Nephron progenitor cell (in vitro differentiated cells): ENCODE results near the gene SBF2.

Source experiments
- DNase-seq: peaks from one replicate; pipeline ENCODE4 v3.0.0; 2021
- H3K27ac Mint-ChIP-seq: 2 replicates; pipeline ENCODE4 v1.8.0; 2021; ENCODE audit warnings: mild to moderate bottlenecking, moderate library complexity, mixed read lengths
- H3K27me3 Mint-ChIP-seq: 2 replicates; pipeline ENCODE4 v1.8.0; 2021; ENCODE audit warnings: mild to moderate bottlenecking, low read depth, mixed read lengths; ENCODE audit not compliant: poor library complexity
- H3K36me3 Mint-ChIP-seq: 2 replicates; pipeline ENCODE4 v1.8.0; 2021; ENCODE audit warnings: low read depth, mixed read lengths
- H3K4me1 Mint-ChIP-seq: 2 replicates; pipeline ENCODE4 v1.8.0; 2021; ENCODE audit warnings: mixed read lengths
- H3K4me3 Mint-ChIP-seq: 2 replicates; pipeline ENCODE4 v1.8.0; 2021; ENCODE audit warnings: mild to moderate bottlenecking, moderate library complexity, mixed read lengths
- H3K9me3 Mint-ChIP-seq: 2 replicates; pipeline ENCODE4 v1.8.0; 2021; ENCODE audit warnings: mild to moderate bottlenecking, moderate library complexity, mixed read lengths
- TF ChIP-seq, protein P1 (sequence below): fragments of 200-600 bp; sonication (generic); IDR thresholded peaks from 2 replicates; pipeline ENCODE4 v1.5.0; 2021; ENCODE audit warnings: antibody characterized with exemption

The SBF2 gene

DNA sequence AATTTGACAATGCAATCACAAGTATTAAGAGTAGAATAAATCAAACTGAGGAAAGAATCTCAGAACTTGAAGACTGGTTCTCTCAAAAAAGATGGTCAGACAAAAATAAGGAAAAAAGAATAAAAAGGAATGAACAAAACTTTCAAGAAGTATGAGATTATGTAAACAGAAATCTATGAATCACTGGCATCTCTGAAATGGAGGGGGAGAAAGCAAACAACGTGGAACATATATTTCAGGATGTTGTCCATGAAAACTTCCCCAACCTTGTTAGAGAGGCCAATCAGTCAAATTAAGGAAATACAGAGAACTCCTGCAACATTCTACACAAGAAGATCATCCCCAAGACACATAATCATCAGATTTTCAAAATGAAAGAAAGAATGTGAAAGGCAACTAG is 235.7 kb downstream of the SBF2 start:
- H3K36me3 Mint-ChIP-seq = peaks cover 69% of the 10 kb centered on the region
- H3K4me3 Mint-ChIP-seq = no peak overlapping the region
- DNase-seq = no peak
- no peak overlapping the region for H3K27ac Mint-ChIP-seq
- no peaks in the 10 kb centered on the region for H3K4me1 Mint-ChIP-seq
- peaks cover 81% of the 10 kb centered on the region for H3K9me3 Mint-ChIP-seq
- no peaks in the 10 kb centered on the region for H3K27me3 Mint-ChIP-seq
- TF ChIP-seq, protein P1, sequence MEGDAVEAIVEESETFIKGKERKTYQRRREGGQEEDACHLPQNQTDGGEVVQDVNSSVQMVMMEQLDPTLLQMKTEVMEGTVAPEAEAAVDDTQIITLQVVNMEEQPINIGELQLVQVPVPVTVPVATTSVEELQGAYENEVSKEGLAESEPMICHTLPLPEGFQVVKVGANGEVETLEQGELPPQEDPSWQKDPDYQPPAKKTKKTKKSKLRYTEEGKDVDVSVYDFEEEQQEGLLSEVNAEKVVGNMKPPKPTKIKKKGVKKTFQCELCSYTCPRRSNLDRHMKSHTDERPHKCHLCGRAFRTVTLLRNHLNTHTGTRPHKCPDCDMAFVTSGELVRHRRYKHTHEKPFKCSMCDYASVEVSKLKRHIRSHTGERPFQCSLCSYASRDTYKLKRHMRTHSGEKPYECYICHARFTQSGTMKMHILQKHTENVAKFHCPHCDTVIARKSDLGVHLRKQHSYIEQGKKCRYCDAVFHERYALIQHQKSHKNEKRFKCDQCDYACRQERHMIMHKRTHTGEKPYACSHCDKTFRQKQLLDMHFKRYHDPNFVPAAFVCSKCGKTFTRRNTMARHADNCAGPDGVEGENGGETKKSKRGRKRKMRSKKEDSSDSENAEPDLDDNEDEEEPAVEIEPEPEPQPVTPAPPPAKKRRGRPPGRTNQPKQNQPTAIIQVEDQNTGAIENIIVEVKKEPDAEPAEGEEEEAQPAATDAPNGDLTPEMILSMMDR = no peak

DNA sequence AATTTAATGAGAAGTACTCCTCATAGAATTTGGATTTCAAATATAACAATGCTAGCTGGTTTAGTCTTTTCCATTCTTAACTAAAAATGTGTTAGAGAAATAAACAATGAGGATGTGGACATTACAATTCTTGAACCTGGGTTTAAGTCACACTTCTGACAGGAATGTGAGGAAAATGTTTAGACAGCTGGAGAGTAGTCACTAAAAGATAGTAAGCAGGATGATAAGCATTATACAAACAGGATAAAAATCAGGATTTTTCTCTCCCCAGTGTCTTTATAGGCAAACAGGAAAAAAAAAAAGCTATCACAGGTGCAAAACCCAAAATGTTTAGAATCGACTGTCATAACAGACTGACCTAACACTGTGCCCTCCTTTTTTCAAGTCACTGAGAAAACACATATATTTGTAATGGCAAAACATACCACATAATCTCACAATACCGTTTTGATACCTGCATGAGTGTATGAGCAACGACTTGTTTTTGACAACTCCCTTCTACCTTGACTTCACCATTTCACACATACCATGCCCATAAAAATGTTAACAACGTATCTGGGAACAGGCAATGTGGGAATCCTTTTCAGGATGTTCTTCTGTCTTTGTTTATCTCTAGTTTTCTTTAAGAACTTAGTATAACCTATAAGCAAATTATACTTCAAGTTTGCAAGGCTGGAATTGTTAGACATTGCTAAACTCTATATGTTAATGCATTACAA is 242.0 kb downstream of the SBF2 start:
- H3K36me3 Mint-ChIP-seq = peaks cover 15% of the 10 kb centered on the region
- H3K27ac Mint-ChIP-seq = no peak overlapping the region
- no peak overlapping the region for H3K4me3 Mint-ChIP-seq
- no peaks in the 10 kb centered on the region for H3K27me3 Mint-ChIP-seq
- TF ChIP-seq, protein P1 = no peak
- no peak for DNase-seq
- peaks cover 24% of the 10 kb centered on the region for H3K9me3 Mint-ChIP-seq
- H3K4me1 Mint-ChIP-seq = no peaks in the 10 kb centered on the region

DNA sequence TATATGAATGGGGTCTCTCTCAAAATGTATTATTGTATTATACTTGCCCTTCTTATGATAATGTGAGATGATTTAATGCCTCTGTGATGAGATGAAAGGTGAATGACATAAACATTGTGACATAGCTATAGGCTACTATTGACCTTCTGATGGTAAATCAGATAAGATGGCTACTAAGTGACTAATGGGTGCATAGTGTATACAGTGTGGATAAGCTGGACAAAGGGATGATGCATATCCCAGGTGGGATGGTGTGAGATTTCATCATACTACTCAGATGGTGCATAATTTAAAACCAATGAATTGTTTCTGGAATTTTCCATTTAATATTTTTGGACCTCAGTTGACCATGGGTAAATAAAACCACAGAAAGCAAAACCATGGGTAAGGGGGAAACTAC is 243.5 kb downstream of the SBF2 start:
- H3K4me1 Mint-ChIP-seq = no peaks in the 10 kb centered on the region
- no peaks in the 10 kb centered on the region for H3K27me3 Mint-ChIP-seq
- H3K9me3 Mint-ChIP-seq = peaks cover 18% of the 10 kb centered on the region

DNA sequence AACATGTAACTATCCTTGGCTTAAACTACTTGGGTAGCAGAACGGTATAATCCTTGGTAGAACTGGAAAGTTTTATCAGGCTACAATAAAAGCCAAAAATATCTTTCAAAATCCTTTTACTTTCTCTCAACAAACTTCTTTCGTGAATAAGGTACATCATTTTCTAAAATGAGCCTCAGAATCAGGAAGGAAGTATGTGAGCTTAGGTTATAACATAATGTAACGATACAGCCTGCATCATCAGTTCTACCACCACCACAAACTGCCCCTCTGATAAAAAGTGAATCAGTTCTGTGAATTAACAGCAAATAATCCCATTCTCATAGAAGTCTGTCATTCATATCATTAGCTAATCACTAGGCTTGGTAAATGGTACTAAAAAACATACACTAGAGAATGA is 244.3 kb downstream of the SBF2 start:
- TF ChIP-seq, protein P1 = no peak
- Mint-ChIP-seq H3K36me3 (peaks cover 1% of the 10 kb centered on the region), H3K9me3 (peaks cover 20% of the 10 kb centered on the region), H3K4me3 (no peak overlapping the region), H3K4me1 (no peaks in the 10 kb centered on the region), H3K27ac (no peak overlapping the region), H3K27me3 (no peaks in the 10 kb centered on the region)
- DNase-seq = no peak

More for the DNA sequence above, 243.5 kb downstream of the SBF2 start:
- no peak overlapping the region for H3K27ac Mint-ChIP-seq
- H3K4me3 Mint-ChIP-seq = no peak overlapping the region
- TF ChIP-seq, protein P1 = no peak
- DNase-seq = no peak
- peaks cover 4% of the 10 kb centered on the region for H3K36me3 Mint-ChIP-seq

DNA sequence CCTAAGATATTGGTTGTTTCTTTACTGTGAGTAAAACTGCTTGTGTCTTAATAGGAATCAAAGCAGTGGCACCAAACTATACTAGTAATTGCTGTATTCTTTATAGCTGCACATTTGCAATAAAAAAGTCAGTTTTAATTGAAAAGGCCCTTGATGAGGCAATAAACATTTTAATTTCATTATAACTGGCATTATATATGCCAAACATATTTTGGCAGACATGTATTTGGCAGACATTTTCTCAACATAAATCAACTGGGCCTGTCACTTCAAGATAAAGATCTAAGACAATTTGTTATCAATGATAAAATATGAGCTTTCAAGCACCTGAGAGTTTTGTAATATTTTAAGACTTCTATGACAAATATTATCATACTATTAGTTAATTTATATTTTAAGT is 245.7 kb downstream of the SBF2 start:
- peaks cover 26% of the 10 kb centered on the region for H3K9me3 Mint-ChIP-seq
- TF ChIP-seq, protein P1 = no peak
- peaks cover 5% of the 10 kb centered on the region for H3K36me3 Mint-ChIP-seq
- DNase-seq = no peak
- H3K27me3 Mint-ChIP-seq = no peaks in the 10 kb centered on the region
- H3K27ac Mint-ChIP-seq = no peak overlapping the region
- no peaks in the 10 kb centered on the region for H3K4me1 Mint-ChIP-seq
- H3K4me3 Mint-ChIP-seq = no peak overlapping the region

DNA sequence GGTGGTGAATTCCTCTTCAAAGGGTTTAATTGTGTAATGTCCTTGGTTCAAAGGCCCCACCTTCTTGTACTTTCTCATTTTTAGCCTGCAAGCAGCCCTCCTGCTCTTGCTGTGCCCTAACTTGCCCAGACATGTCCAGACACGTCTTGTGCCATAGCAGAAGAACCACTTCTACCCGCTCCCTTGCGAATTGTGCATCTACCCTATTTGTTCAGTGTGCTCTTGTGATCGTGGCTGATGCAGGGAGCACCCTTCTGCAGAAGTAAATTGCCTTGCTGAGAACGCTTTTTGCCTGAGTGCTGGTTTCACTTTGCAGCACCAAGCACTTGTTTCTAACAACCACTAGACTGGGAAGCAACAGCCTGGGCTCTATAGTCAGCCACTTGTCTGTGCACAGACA is 249.4 kb downstream of the SBF2 start:
- Mint-ChIP-seq H3K27ac (peak overlapping the region; percentile 71), H3K27me3 (no peaks in the 10 kb centered on the region), H3K9me3 (peaks cover 26% of the 10 kb centered on the region), H3K4me1 (no peaks in the 10 kb centered on the region), H3K4me3 (no peak overlapping the region), H3K36me3 (peaks cover 5% of the 10 kb centered on the region)
- TF ChIP-seq, protein P1 = no peak
- no peak for DNase-seq
